Lower lobe of right lung (tissue), 2 donors: ENCODE results near the gene KIAA0586. TPM values are rescaled to one million over a fixed set of nuclear protein-coding genes. Genes with fewer than 3 reads are reported as not detected.

ENCODE experiments used
- ATAC-seq, 2 donors: fragments of 200-7000 bp; cut with Tn5 transposase; one replicate each; pipeline ENCODE4 v1.9.1; 2020 to 2022; ENCODE audit warnings: mild to moderate bottlenecking in 2 of 2, moderate library complexity in 2 of 2
- DNase-seq: peaks from one replicate; pipeline ENCODE4 v3.0.0-alpha.2; 2020
- H3K27ac ChIP-seq: fragments of 200-600 bp; one replicate; pipeline ENCODE4 v1.8.0; 2022
- H3K27me3 ChIP-seq: fragments of 200-600 bp; one replicate; pipeline ENCODE4 v1.8.0; 2022; ENCODE audit warnings: low read depth
- H3K36me3 ChIP-seq: fragments of 200-600 bp; one replicate; pipeline ENCODE4 v1.8.0; 2022; ENCODE audit warnings: mild to moderate bottlenecking
- H3K4me1 ChIP-seq: fragments of 200-600 bp; one replicate; pipeline ENCODE4 v1.8.0; 2022
- H3K4me3 ChIP-seq: fragments of 200-600 bp; one replicate; pipeline ENCODE4 v1.8.0; 2022; ENCODE audit warnings: mild to moderate bottlenecking
- H3K9me3 ChIP-seq: fragments of 200-600 bp; one replicate; pipeline ENCODE4 v1.8.0; 2022
- CTCF ChIP-seq: fragments of 200-600 bp; IDR thresholded peaks from one replicate; pipeline ENCODE4 v1.8.0; 2022; ENCODE audit warnings: antibody characterized with exemption, mild to moderate bottlenecking
- intact Hi-C: fragments of 100-400 bp; cut with DNase I; formaldehyde crosslinking; loops from one replicate; pipeline ENCODE4 v1.11.0; 2022
- total RNA-seq: library from RNA; stranded (reverse); fragmentation: NEBNext Ultra II Directional; extraction: Animal tissue kit (Norgen Biotek cat#: 25700); gene quantifications from one replicate; pipeline ENCODE4 v1.2.1, GENCODE V29; 2021
- donor health status: DM: no; HTN: yes; CAD: no; lungs with severe emphysema.

Gene KIAA0586
- total RNA-seq, 1 donor from 2014 or later, result 13.8 TPM

- H3K4me3 ChIP-seq, result no peak overlapping the region
- DNase-seq, result no peak
- H3K36me3 ChIP-seq, result peaks cover 6% of the 10 kb centered on the region
- no peaks in the 10 kb centered on the region for H3K27me3 ChIP-seq
- no peaks in the 10 kb centered on the region for H3K9me3 ChIP-seq
- no peak for TF ChIP-seq CTCF
- ATAC-seq, result no peak
- no peak overlapping the region for H3K27ac ChIP-seq
- intact Hi-C loops, result no loop called here
- H3K4me1 ChIP-seq, result no peaks in the 10 kb centered on the region
Observed at GRCh38 chr14:58547649-58548048, 120.1 kb downstream of the KIAA0586 start.

GRCh38 chr14:58549105-58549757 is 121.7 kb downstream of the KIAA0586 start:
- TF ChIP-seq CTCF, result no peak
- intact Hi-C loops, result no loop called here
- H3K4me1 ChIP-seq, result no peaks in the 10 kb centered on the region
- no peaks in the 10 kb centered on the region for H3K27me3 ChIP-seq
- no peak overlapping the region for H3K4me3 ChIP-seq
- H3K27ac ChIP-seq, result no peak overlapping the region
- no peaks in the 10 kb centered on the region for H3K9me3 ChIP-seq
- ATAC-seq, result no peak
- H3K36me3 ChIP-seq, result peaks cover 6% of the 10 kb centered on the region
- no peak for DNase-seq

- TF ChIP-seq CTCF, result no peak
Observed at GRCh38 chr14:58553959-58554358, 126.4 kb downstream of the KIAA0586 start.

GRCh38 chr14:58555647-58556046 is 128.1 kb downstream of the KIAA0586 start:
- no peak for DNase-seq
- Histone ChIP-seq H3K4me1 (no peaks in the 10 kb centered on the region), H3K27me3 (no peaks in the 10 kb centered on the region), H3K36me3 (no peaks in the 10 kb centered on the region), H3K4me3 (no peak overlapping the region), H3K9me3 (no peaks in the 10 kb centered on the region), H3K27ac (no peak overlapping the region)
- intact Hi-C loops, result no loop called here
- TF ChIP-seq CTCF, result no peak
- no peak for ATAC-seq

More at GRCh38 chr14:58553959-58554358, 126.4 kb downstream of the KIAA0586 start:
- Histone ChIP-seq H3K4me3 (no peak overlapping the region), H3K27ac (no peak overlapping the region), H3K9me3 (no peaks in the 10 kb centered on the region), H3K27me3 (no peaks in the 10 kb centered on the region), H3K36me3 (no peaks in the 10 kb centered on the region), H3K4me1 (no peaks in the 10 kb centered on the region)
- ATAC-seq (no peak), DNase-seq (no peak)
- intact Hi-C loops, result no loop called here

- Histone ChIP-seq H3K27ac (no peak overlapping the region), H3K27me3 (no peaks in the 10 kb centered on the region), H3K4me1 (no peaks in the 10 kb centered on the region), H3K36me3 (no peaks in the 10 kb centered on the region), H3K9me3 (no peaks in the 10 kb centered on the region), H3K4me3 (no peak overlapping the region)
- DNase-seq (no peak), ATAC-seq (no peak)
- intact Hi-C loops, result no loop called here
- no peak for TF ChIP-seq CTCF
Observed at GRCh38 chr14:58557242-58557641, 129.7 kb downstream of the KIAA0586 start.
